Measurements from ENCODE around the gene NPPB.

- TF ChIP-seq CTCF (IDR thresholded peaks at IDR 0.05; ENCODE audit: low read depth, low read length, poor library complexity, severe bottlenecking) (no peak), EZH2phosphoT487 (IDR thresholded peaks at IDR 0.05; ENCODE audit: borderline replicate concordance, low read length) (no peak)
These were observed 8.6 kb downstream of the NPPB start for GRCh38 chr1:11850156-11850555.
